Mesangial cell (primary cell): Measurements from ENCODE around the gene MCF2L2. TPM values are rescaled to one million over a fixed set of nuclear protein-coding genes. Genes with fewer than 3 reads are reported as not detected.

Source experiments
- total RNA-seq: library from RNA; depleted of rRNA; stranded (reverse); fragments of >200 nt; gene quantifications from 2 replicates; pipeline ENCODE4 v1.2.3, GENCODE V29; 2015

Gene MCF2L2, protein sequence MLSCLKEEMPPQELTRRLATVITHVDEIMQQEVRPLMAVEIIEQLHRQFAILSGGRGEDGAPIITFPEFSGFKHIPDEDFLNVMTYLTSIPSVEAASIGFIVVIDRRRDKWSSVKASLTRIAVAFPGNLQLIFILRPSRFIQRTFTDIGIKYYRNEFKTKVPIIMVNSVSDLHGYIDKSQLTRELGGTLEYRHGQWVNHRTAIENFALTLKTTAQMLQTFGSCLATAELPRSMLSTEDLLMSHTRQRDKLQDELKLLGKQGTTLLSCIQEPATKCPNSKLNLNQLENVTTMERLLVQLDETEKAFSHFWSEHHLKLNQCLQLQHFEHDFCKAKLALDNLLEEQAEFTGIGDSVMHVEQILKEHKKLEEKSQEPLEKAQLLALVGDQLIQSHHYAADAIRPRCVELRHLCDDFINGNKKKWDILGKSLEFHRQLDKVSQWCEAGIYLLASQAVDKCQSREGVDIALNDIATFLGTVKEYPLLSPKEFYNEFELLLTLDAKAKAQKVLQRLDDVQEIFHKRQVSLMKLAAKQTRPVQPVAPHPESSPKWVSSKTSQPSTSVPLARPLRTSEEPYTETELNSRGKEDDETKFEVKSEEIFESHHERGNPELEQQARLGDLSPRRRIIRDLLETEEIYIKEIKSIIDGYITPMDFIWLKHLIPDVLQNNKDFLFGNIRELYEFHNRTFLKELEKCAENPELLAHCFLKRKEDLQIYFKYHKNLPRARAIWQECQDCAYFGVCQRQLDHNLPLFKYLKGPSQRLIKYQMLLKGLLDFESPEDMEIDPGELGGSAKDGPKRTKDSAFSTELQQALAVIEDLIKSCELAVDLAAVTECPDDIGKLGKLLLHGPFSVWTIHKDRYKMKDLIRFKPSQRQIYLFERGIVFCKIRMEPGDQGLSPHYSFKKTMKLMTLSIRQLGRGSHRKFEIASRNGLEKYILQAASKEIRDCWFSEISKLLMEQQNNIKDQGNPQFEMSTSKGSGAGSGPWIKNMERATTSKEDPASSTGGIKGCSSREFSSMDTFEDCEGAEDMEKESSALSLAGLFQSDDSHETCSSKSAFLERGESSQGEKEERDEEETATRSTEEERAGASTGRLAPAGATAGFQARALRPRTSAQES
- total RNA-seq = 0.49 and 0.76 TPM in 2 replicates

DNA sequence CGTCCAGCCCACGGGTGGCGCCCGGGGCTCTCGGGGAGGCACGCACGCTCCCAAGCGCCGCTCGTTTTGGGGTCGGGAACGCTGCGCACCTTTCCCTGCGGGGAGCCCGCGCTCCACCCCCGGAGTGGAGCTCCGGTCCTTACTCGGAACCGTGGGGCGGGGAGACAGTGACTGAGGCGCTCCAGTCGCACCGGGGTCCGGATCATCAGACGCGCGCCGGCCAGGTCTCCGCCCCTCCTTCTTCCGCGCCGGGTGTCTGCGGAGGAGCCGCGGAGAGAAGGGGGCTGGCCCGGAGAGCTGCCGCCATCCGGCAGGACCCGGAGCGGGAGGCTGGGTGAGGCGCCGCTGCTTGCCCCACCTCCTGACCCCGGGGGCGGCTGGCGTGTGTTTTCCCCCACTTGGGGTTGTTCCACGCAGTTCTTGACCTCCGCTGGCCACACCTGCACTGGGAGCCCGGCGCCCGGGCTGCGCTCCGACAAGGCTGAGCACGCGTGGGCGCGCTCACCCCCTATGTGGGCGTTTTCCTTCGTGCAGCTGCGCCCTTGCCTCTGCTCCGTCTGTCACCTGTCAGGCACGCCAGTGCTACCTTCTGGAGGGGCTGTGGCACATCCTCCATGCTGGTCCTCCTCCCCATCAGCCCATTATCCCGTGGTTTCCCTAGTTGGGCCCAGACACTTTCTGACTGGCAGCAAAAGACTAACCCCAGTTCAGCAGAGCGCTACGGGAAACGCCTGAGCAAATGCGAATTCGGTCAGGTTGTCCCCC, at the start of gene MCF2L2:
MCF2L2 (minus strand) TSS at position 173 of the 765 bp plus-strand sequence. CDS start 642 bp downstream, outside the sequence.

DNA sequence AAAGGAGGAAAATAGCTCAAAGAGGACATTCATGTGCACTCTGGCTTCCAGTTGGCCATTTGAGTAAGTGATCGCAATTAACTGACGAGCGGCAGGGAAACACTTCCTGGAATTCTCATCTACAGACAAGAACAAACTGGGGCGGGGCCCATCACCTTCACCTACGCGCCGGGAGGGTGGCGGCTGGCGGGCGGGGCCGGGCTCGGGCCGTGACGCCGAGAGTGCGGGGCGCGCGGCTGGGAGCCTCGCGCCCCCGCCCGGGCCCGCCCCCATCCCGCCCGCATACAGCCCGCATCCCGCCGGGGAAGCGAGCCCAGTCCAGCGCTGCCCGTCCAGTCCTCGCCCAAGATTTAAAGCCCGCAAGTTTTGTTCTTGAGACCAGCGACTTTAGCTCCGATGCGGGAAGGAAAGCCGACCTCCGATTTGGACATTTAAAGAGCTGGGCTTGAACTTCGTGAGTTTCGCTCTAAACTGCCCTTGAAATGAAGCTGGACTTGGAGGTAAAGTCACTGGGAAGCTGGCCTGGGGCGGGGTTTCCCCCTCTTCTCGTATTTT, 175.4 kb downstream of the MCF2L2 start, which contains the start of gene B3GNT5:
B3GNT5 (plus strand) TSS at position 281 of the 555 bp plus-strand sequence. CDS start 16,546 bp downstream, outside the sequence.

Other genes starting within 250 kb of the MCF2L2 start
- gene B3GNT5, start 175.4 kb downstream of the MCF2L2 start, total RNA-seq = 14.7 and 27.1 TPM in 2 replicates
- gene KLHL6, start 127.1 kb upstream of the MCF2L2 start, total RNA-seq = not detected in 2 replicates
- gene KLHL24, start 207.0 kb upstream of the MCF2L2 start, total RNA-seq = 11.9 and 102 TPM in 2 replicates